Measurements from ENCODE around the gene CPNE5. TPM values are rescaled to one million over a fixed set of nuclear protein-coding genes. Genes with fewer than 3 reads are reported as not detected.

The CPNE5 gene
- total RNA-seq, 2 experiments from 2014 or later, result 0.36 to 0.61 TPM

- ChIA-PET CTCF (no interaction called here), POLR2A (no interaction called here)
Observed at GRCh38 chr6:36840432-36841403, 1.5 kb upstream of the CPNE5 start.

DNA sequence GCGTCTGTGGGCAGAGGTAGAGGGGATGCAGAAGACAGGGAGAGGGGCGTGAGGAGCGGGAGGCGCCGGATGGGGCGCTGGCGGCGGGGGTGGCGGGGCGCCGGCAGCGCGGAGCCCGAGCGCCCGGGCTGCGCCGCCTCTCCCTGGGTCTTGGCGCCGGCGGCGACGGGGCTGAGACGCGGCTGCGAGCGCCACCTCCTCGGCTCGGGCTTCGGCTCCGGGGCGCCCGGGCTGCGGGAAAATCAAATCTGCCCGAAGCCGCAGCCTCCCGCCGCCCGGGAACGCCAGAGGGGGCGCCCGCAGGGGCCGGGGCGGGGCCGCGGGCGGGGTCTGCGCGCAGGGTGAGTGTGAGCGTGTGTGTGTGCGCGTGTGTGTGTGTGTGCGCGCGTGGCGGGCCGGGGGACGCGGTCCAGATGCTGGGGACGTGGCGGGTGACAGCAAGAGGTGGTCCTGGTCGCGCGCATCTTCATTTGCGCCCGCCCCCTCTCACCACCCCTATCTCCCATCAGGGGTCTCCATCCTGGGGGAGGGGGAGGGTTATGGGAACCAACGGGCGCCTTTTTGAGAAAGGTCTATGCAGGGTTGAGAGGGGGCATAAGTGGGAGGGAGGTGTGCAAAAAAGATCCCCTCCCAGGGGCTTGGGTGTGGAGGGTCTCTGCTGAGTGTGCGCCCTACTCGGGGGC lies 646 bp upstream of the CPNE5 start:
- ChIA-PET CTCF (no interaction called here), POLR2A (no interaction called here)

DNA sequence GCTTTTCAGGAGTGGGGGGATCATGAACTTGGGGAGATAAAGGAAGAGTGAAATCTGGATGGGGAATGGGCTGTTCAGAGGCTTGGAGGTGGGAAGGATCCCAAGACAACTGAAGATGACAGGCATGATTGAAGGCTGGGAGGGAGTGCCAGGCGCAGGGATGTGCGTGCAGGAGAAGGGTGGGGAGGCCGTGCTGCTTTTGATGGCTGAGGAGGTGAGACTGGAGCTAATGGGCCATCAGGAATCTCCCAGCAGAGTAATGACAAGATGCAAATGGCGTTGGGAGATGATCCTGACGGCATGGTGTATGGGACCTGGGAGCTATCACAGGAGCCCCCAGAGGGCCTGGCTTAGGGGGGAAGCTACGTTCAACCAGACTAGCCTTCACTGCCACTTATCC lies 1.6 kb downstream of the CPNE5 start:
- POLR2A ChIA-PET, result no interaction called here
- CTCF ChIA-PET, result interaction anchor here (1.1 to 2.0 kb wide), 2 partner anchors 20 to 55 kb away, joined by 3 to 5 read pairs; no protein-coding TSS in a partner anchor

DNA sequence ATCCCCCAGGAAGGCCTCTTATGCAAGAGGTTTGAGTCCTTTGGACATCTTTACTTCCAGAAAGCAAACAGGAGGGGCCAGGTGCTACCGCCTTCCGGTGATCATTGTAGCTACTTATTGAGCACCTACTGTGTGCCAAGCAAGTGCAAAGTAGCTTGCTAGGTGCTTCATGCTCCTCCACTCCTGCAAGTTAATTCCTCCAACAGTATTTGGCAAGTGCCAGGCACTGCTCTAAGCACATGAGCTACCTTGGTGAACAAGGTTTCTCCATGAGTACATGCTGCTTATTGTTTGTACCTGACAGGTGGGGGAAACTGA lies 2.3 kb downstream of the CPNE5 start:
- CTCF ChIA-PET, result interaction anchor here (0.5 to 2.0 kb wide), 4 partner anchors 10 to 54 kb away, joined by 3 to 5 read pairs (median 4); no protein-coding TSS in a partner anchor

DNA sequence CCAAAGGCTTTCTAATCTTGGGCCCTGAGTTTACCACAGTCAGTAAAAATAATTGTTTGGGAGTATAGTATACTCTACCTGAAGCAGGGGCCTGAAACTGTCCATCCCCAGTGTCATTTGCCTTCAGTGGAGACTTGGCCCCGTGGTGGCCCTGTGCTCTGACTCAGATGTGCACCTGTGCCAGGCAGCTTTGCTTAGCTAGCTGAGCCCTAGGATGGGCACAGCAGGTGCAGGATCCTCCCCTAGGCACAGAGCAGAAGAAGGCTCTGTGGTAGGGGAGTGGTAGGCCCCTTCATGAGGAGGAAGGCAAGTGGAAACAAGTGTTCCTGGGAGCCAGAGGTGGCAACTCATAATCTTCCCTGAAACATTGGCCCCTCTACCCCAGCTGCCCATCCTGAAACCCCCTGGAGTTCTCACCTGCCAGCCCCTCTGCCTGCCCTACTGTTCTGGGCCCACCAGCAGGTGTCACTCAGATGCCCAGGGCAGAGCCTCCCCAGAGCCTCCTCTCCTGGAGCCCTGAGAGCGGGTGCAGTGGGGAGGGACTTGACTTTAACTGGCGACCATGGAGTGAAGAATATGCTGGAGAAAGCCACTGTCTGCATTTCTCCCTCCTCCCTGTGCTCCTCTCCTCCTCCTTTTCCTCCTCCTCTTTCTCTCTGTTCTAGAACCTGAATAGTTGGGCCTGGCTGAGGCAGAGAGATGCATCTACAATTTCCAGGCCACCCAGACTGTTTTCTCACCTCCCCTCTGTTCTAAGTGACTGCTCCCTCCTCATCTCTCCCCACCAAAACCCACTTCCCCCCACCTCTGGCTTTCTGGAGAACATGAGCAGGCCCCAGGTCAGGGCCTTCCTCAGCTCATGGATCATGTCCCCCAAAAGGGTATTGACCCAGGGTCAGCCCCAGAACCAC lies 2.9 kb downstream of the CPNE5 start:
- POLR2A ChIA-PET, result no interaction called here
- CTCF ChIA-PET, result interaction anchor here (1.1 to 2.0 kb wide), 3 partner anchors 11 to 54 kb away, joined by 3 to 5 read pairs (median 4); no protein-coding TSS in a partner anchor

More for the DNA sequence above, 2.3 kb downstream of the CPNE5 start:
- POLR2A ChIA-PET, result no interaction called here

DNA sequence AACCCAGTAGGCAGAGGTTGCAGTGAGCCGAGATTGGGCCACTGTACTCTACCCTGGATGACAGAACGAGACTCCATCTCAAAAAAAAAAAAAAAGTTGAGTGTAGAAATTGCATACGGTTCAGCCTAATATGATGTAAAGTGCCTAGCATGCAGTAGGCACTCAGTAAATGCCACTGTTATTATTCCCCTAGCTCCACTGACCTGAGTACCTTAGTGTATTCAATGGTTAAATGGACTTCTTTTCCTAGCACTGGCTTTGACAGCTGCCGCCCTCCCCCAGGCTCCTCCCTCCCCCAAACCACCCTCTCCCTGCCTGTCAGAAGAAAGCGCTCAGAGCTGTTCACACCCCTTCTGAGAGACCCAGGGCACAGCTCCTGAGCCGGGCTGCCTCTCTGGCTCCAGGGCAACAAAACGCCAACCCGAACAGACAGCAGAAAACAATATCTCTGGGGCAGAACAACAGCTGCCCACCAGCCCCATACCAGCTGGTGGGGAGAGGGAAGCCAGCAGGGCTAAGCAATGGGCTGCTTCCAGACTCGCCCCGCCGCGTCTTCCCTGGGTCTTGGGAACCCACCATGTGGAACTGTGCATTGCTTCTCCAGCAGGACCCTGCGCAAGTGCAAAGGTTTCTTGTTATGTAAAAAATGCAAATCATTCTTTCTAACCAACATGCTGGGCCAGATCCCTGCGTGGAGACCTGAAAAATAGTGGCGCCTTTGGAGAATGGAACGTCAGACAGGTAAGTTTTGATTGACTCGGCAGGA lies 4.5 kb downstream of the CPNE5 start:
- POLR2A ChIA-PET, result no interaction called here
- CTCF ChIA-PET, result interaction anchor here (0.7 to 0.8 kb wide), 2 partner anchors 52 to 795 kb away, joined by 3 read pairs; no protein-coding TSS in a partner anchor

DNA sequence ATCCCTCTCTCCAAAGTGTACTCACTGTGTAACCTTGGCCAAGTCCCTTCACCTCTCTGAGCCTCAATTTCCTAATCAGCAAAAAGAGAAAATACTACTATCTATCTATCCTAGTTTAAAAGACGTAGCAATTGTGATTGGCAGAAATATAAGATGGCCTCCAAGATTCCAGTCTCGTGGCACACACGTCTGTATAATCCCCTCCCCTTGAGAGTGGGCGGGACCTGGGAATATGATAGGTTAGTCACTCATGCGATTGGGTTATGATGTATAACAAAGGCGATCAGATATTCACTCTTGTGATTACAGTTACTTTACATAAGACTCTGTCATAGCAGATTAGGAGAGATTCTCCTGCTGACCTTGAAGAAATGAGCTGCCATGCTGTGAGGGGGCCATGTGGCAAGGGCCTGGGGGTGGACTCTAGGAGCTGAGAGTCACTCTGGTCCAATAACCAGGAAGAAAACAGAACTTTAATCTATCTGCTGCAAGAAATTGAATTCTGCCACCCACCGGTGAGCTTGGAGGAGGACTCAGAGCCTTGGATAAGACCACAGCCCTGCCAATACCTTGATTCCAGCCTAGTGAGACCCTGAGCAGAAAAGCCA lies 6.0 kb downstream of the CPNE5 start:
- POLR2A ChIA-PET, result no interaction called here
- CTCF ChIA-PET, result no interaction called here

DNA sequence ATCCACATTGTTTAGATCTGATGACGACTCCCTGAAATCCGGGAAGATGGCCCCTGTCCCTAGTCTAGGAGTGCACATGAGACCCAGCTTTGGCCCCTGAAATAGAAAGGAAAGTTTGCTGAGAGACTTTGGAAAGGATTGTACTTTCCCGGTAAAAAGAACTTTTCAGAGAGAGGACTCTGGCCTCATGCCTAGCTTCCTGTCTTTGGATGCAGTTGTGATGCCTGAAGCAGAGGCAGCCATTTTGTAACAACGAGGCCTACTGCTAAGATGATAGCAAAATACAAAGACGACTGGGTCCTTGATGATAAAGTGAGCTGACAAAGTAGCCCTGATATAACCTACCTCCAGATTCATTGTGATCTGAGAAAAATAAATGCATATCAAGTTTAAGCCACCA lies 6.9 kb downstream of the CPNE5 start:
- POLR2A ChIA-PET, result no interaction called here
- CTCF ChIA-PET, result interaction anchor here (1.0 to 1.3 kb wide), 2 partner anchors 84 to 185 kb away, joined by 3 read pairs; no protein-coding TSS in a partner anchor

GRCh38 chr6:36830577-36830976 lies 8.7 kb downstream of the CPNE5 start:
- POLR2A ChIA-PET, result no interaction called here
- CTCF ChIA-PET, result no interaction called here

GRCh38 chr6:36829919-36830544 lies 9.2 kb downstream of the CPNE5 start:
- CTCF ChIA-PET, result no interaction called here
- POLR2A ChIA-PET, result no interaction called here

GRCh38 chr6:36827261-36828079 lies 11.8 kb downstream of the CPNE5 start:
- CTCF ChIA-PET, result interaction anchor here (1.5 kb wide), 1 partner anchor 62 kb away, joined by 3 read pairs; no protein-coding TSS in a partner anchor
- POLR2A ChIA-PET, result no interaction called here

GRCh38 chr6:36826520-36827227 lies 12.6 kb downstream of the CPNE5 start:
- CTCF ChIA-PET, result interaction anchor here (1.0 to 1.5 kb wide), 2 partner anchors 61 to 68 kb away, joined by 3 to 4 read pairs; no protein-coding TSS in a partner anchor
- POLR2A ChIA-PET, result no interaction called here

DNA sequence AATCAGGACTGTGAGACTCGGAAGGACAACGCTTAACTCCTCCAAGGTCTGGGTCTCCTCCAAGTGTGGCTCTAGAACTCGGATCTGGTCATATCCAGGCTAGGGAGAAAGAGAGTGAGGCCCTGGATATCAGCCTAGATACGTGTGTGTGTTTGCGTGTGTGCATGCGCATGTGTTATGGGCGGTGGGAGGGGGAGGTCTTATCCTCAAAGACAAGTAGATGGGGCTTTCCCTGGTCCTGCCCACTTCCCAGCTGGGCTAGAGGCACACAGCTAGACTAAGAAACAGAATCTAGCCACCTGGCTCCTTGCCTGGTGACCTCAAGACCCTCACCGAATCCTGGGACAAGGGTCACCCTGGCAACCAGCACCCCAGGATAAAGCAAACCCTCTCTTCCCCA lies 13.2 kb downstream of the CPNE5 start:
- CTCF ChIA-PET, result interaction anchor here (1.0 to 1.5 kb wide), 2 partner anchors 60 to 67 kb away, joined by 3 to 4 read pairs; no protein-coding TSS in a partner anchor

DNA sequence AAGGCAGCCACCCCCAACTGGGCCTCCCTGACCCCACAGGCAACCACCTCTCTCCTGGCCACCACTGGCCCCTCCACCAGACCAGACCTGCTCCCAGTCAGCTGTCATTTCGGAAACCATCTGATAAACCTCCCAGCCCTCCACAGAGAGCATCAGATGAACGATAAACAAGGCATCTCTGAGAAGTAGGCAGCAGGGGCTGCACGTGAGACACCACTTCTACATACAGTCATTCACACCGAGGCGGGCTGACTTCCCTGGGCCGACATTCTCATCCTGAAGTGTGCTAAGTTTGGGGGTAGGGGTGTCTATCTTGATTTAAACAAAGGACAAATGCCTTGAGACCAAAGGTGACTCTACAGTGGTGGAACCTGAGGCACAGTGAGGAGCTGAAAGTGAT lies 13.8 kb downstream of the CPNE5 start:
- CTCF ChIA-PET, result interaction anchor here (1.0 to 1.5 kb wide), 2 partner anchors 60 to 66 kb away, joined by 3 to 4 read pairs; no protein-coding TSS in a partner anchor
- POLR2A ChIA-PET, result interaction anchor here (0.6 kb wide), 1 partner anchor 373 kb away, joined by 4 read pairs; no protein-coding TSS in a partner anchor

More for the DNA sequence above, 13.2 kb downstream of the CPNE5 start:
- POLR2A ChIA-PET, result no interaction called here

DNA sequence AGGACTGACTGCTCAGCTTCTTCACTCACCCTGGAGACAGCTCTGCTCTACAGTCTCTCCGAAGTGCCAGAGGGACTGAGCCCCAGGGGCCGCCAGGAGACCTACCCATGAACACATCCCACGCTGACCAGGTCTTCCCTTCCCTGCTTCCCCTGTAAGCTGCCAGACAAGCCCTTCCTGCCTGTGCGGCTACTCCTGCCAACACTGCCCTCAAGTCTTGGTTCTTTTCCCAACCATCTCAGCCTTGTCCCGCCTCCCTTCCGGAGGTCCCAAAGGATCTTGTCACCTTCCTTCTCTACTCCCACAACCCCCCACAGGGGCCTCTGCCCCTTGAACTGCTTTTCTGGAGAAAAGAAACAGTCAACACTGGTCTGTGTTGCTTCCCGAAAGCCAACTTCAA lies 15.0 kb downstream of the CPNE5 start:
- POLR2A ChIA-PET, result no interaction called here
- CTCF ChIA-PET, result no interaction called here

DNA sequence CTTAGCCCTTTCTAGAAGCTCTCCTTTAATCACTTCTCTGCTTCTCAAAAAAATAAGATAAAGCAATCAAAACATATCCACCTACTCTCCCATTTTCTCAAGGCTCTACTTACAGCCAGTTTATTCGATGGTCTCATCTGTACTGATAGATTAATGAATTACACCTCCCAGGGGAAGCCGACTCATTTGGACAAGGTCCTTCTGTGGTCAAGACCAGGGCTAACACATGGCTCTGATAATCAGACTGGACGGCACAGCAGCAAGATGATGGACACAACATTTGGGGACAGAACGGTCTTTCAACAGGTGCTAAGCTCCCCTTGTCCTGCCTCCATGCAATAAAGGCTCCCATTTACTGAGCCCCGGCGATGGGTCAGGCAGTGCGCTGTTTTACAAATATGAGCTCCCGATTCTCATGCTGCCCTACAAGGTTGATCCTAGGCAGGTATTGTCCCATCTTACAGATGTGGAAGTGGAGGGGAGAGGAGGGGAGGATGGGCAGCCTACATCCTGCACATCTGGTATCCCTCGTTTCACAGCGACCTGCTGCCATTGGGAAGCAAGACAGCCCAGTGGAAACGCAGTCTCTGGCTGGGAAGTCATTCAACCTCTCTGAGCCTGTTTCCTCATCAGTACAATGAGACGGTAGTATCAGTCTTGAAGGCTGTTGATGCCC lies 15.7 kb downstream of the CPNE5 start:
- POLR2A ChIA-PET, result no interaction called here
- CTCF ChIA-PET, result no interaction called here

Data from activated CD8-positive, alpha-beta memory T cell treated with anti-CD3 and anti-CD28 coated beads for 36 hours (primary cell).